PC-3 (cell line): ENCODE data around the gene RFTN2.

Experiments used
- CTCF ChIP-seq: fragments of 300-600 bp; sonication (generic); conservative IDR thresholded peaks from 2 replicates; pipeline ENCODE4 v1.5.1; 2017; ENCODE audit warnings: antibody characterized with exemption, low read depth, mild to moderate bottlenecking, low read length
- EZH2 ChIP-seq: fragments of 300-600 bp; sonication (generic); IDR thresholded peaks from one replicate; pipeline ENCODE4 v1.6.1; 2017; ENCODE audit warnings: antibody characterized with exemption, mild to moderate bottlenecking, low read length; ENCODE audit not compliant: unreplicated experiment

DNA sequence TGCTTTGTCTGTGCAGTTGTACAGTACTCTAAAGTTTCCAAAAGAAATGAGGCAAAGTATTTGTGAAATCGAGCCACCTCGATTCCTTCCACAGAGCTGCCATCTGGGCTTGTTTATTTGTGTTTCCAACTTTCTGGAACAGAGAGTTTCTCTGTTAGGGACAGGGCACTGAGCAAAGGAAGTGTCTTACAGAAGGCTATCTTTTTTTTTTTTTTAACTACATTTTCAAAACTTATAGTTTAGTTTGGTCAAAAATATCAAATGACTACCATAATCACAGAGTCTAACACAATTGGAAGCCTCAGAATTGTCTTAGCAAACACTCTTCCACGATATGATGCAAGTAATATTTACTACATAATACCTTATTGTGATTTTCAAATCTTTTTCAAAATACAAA, 796 bp downstream of the RFTN2 start:
- TF ChIP-seq EZH2, result no peak
- no peak for TF ChIP-seq CTCF
